Measurements from ENCODE around the gene GLRX3.
"Not testable (repeated sequence)": the region's sequence is repeated elsewhere in the genome, so short reads cannot be mapped to it uniquely, and the experiment has no call there.

The GLRX3 gene

GRCh38 chr10:130189608-130190054, 53.4 kb downstream of the GLRX3 start:
- DNase-seq (ENCODE audit: low read depth), result no peak

- peak; percentile 79 for DNase-seq (ENCODE audit: low read depth)
These were observed 54.0 kb downstream of the GLRX3 start for GRCh38 chr10:130190055-130190736.

GRCh38 chr10:130190737-130191115, 54.5 kb downstream of the GLRX3 start:
- DNase-seq (ENCODE audit: low read depth), result peak; percentile 3

- no peak for DNase-seq (ENCODE audit: low read depth)
These were observed 55.2 kb downstream of the GLRX3 start for GRCh38 chr10:130191380-130191779.

GRCh38 chr10:130192276-130192848, 56.2 kb downstream of the GLRX3 start:
- no peak for DNase-seq (ENCODE audit: low read depth)

GRCh38 chr10:130193033-130193432, 56.8 kb downstream of the GLRX3 start:
- no peak for DNase-seq (ENCODE audit: low read depth)

GRCh38 chr10:130193493-130194193, 57.5 kb downstream of the GLRX3 start:
- no peak for DNase-seq (ENCODE audit: low read depth)

GRCh38 chr10:130194194-130194990, 58.2 kb downstream of the GLRX3 start:
- no peak for DNase-seq (ENCODE audit: low read depth)

- no peak for DNase-seq (ENCODE audit: low read depth)
These were observed 58.9 kb downstream of the GLRX3 start for GRCh38 chr10:130194991-130195645.

GRCh38 chr10:130195746-130196294, 59.6 kb downstream of the GLRX3 start:
- DNase-seq (ENCODE audit: low read depth), result no peak

- no peak for DNase-seq (ENCODE audit: low read depth)
These were observed 60.6 kb downstream of the GLRX3 start for GRCh38 chr10:130196511-130197487.

- DNase-seq (ENCODE audit: low read depth), result peak; percentile 4
These were observed 62.5 kb downstream of the GLRX3 start for GRCh38 chr10:130198651-130199050.

- no peak for DNase-seq (ENCODE audit: low read depth)
These were observed 64.2 kb downstream of the GLRX3 start for GRCh38 chr10:130200179-130201042.

- no peak for DNase-seq (ENCODE audit: low read depth)
These were observed 64.8 kb downstream of the GLRX3 start for GRCh38 chr10:130201043-130201380.

- DNase-seq (ENCODE audit: low read depth), result not testable (repeated sequence)
These were observed 66.0 kb downstream of the GLRX3 start for GRCh38 chr10:130202150-130202549.

GRCh38 chr10:130202984-130203621, 66.9 kb downstream of the GLRX3 start:
- DNase-seq (ENCODE audit: low read depth), result no peak

GRCh38 chr10:130203626-130204025, 67.4 kb downstream of the GLRX3 start:
- DNase-seq (ENCODE audit: low read depth), result no peak

GRCh38 chr10:130206216-130206737, 70.1 kb downstream of the GLRX3 start:
- DNase-seq (ENCODE audit: low read depth), result no peak

- no peak for DNase-seq (ENCODE audit: low read depth)
These were observed 71.0 kb downstream of the GLRX3 start for GRCh38 chr10:130207205-130207604.
